ENCODE results near the gene BANF2. TPM values are rescaled to one million over a fixed set of nuclear protein-coding genes. Genes with fewer than 3 reads are reported as not detected.

Gene BANF2
- polyA plus RNA-seq, 1 donor from 2014 or later, result not detected

DNA sequence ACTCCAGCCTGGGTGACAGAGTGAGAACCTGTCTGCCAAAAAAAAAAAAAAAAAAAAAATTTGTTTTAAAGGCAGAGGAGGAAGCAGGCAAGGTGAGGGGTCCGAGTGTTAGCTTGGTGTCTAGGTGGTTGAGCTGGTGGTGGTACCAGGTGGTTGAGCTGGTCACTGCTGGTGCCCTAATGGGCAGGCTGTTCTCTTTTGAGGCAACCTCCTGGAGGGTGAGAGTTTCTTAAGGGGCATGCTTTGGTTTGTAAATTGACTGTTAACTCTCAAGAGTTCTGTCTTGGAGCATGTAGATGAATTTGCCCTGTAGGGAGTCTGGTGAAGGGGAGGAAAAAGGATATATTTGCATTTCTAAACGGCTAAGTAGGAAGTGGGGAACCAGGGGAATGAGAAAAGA is 52.7 kb downstream of the BANF2 start:
- H3K36me3 ChIP-seq (ENCODE audit: insufficient read depth, low read length), result no peaks in the 10 kb centered on the region
- H3K4me3 ChIP-seq (ENCODE audit: low read length), result no peak overlapping the region
- no peak overlapping the region for H3K9ac ChIP-seq (ENCODE audit: low read length)
- no peaks in the 10 kb centered on the region for H3F3A ChIP-seq (ENCODE audit: insufficient read depth, low read length, poor library complexity, severe bottlenecking)
- no peaks in the 10 kb centered on the region for H3K27me3 ChIP-seq (ENCODE audit: insufficient read depth, low read depth, low read length)
- no peak overlapping the region for H3K27ac ChIP-seq (ENCODE audit: low read length)
- no peak overlapping the region for H2AFZ ChIP-seq (ENCODE audit: low read depth, low read length)
- no peaks in the 10 kb centered on the region for H3K9me2 ChIP-seq (ENCODE audit: insufficient read depth, low read length)
- TF ChIP-seq EZH2 (IDR thresholded peaks at IDR 0.05; ENCODE audit: borderline replicate concordance, insufficient read depth, low read length, poor library complexity, severe bottlenecking), result no peak
- TF ChIP-seq, protein P1, sequence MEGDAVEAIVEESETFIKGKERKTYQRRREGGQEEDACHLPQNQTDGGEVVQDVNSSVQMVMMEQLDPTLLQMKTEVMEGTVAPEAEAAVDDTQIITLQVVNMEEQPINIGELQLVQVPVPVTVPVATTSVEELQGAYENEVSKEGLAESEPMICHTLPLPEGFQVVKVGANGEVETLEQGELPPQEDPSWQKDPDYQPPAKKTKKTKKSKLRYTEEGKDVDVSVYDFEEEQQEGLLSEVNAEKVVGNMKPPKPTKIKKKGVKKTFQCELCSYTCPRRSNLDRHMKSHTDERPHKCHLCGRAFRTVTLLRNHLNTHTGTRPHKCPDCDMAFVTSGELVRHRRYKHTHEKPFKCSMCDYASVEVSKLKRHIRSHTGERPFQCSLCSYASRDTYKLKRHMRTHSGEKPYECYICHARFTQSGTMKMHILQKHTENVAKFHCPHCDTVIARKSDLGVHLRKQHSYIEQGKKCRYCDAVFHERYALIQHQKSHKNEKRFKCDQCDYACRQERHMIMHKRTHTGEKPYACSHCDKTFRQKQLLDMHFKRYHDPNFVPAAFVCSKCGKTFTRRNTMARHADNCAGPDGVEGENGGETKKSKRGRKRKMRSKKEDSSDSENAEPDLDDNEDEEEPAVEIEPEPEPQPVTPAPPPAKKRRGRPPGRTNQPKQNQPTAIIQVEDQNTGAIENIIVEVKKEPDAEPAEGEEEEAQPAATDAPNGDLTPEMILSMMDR (IDR thresholded peaks at IDR 0.05; ENCODE audit: poor library complexity, severe bottlenecking), result no peak
- TF ChIP-seq, protein P2, sequence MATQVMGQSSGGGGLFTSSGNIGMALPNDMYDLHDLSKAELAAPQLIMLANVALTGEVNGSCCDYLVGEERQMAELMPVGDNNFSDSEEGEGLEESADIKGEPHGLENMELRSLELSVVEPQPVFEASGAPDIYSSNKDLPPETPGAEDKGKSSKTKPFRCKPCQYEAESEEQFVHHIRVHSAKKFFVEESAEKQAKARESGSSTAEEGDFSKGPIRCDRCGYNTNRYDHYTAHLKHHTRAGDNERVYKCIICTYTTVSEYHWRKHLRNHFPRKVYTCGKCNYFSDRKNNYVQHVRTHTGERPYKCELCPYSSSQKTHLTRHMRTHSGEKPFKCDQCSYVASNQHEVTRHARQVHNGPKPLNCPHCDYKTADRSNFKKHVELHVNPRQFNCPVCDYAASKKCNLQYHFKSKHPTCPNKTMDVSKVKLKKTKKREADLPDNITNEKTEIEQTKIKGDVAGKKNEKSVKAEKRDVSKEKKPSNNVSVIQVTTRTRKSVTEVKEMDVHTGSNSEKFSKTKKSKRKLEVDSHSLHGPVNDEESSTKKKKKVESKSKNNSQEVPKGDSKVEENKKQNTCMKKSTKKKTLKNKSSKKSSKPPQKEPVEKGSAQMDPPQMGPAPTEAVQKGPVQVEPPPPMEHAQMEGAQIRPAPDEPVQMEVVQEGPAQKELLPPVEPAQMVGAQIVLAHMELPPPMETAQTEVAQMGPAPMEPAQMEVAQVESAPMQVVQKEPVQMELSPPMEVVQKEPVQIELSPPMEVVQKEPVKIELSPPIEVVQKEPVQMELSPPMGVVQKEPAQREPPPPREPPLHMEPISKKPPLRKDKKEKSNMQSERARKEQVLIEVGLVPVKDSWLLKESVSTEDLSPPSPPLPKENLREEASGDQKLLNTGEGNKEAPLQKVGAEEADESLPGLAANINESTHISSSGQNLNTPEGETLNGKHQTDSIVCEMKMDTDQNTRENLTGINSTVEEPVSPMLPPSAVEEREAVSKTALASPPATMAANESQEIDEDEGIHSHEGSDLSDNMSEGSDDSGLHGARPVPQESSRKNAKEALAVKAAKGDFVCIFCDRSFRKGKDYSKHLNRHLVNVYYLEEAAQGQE (IDR thresholded peaks at IDR 0.05; ENCODE audit: borderline replicate concordance), result no peak
- TF ChIP-seq TAF1 (IDR thresholded peaks at IDR 0.05; ENCODE audit: low read depth), result no peak
- TF ChIP-seq MXI1 (conservative IDR thresholded peaks at IDR 0.05; ENCODE audit: poor library complexity, severe bottlenecking), result no peak
- no peak for TF ChIP-seq POLR2AphosphoS5 (IDR thresholded peaks at IDR 0.05)
- no peak for TF ChIP-seq RAD21 (conservative IDR thresholded peaks at IDR 0.05)
- no peak for TF ChIP-seq EP300 (conservative IDR thresholded peaks at IDR 0.05; ENCODE audit: poor library complexity, severe bottlenecking)
- TF ChIP-seq SMC3 (conservative IDR thresholded peaks at IDR 0.05; ENCODE audit: poor library complexity), result no peak
- no peak overlapping the region for H3K4me2 ChIP-seq (ENCODE audit: low read length)
- no peaks in the 10 kb centered on the region for H3K79me2 ChIP-seq (replicated peaks; ENCODE audit: insufficient read depth, low read length)
- no peaks in the 10 kb centered on the region for H3K9me3 ChIP-seq (ENCODE audit: low read length)
- H4K20me1 ChIP-seq (ENCODE audit: insufficient read depth), result no peaks in the 10 kb centered on the region

GRCh38 chr20:17753516-17753915 is 53.8 kb downstream of the BANF2 start:
- Histone ChIP-seq H3K9ac (ENCODE audit: low read length) (no peak overlapping the region), H3K79me2 (replicated peaks; ENCODE audit: insufficient read depth, low read length) (no peaks in the 10 kb centered on the region), H3F3A (ENCODE audit: insufficient read depth, low read length, poor library complexity, severe bottlenecking) (no peaks in the 10 kb centered on the region), H3K4me3 (ENCODE audit: low read length) (no peak overlapping the region), H2AFZ (ENCODE audit: low read depth, low read length) (no peak overlapping the region), H3K9me3 (ENCODE audit: low read length) (peaks cover 7% of the 10 kb centered on the region), H3K27ac (ENCODE audit: low read length) (no peak overlapping the region), H4K20me1 (ENCODE audit: insufficient read depth) (no peaks in the 10 kb centered on the region), H3K4me2 (ENCODE audit: low read length) (no peak overlapping the region), H3K27me3 (ENCODE audit: insufficient read depth, low read depth, low read length) (no peaks in the 10 kb centered on the region), H3K36me3 (ENCODE audit: insufficient read depth, low read length) (no peaks in the 10 kb centered on the region), H3K9me2 (ENCODE audit: insufficient read depth, low read length) (no peaks in the 10 kb centered on the region)
- TF ChIP-seq POLR2AphosphoS5 (IDR thresholded peaks at IDR 0.05), result no peak
- no peak for TF ChIP-seq TAF1 (IDR thresholded peaks at IDR 0.05; ENCODE audit: low read depth)
- TF ChIP-seq, protein P2 (IDR thresholded peaks at IDR 0.05; ENCODE audit: borderline replicate concordance), result no peak
- no peak for TF ChIP-seq EP300 (conservative IDR thresholded peaks at IDR 0.05; ENCODE audit: poor library complexity, severe bottlenecking)
- TF ChIP-seq SMC3 (conservative IDR thresholded peaks at IDR 0.05; ENCODE audit: poor library complexity), result no peak
- no peak for TF ChIP-seq MXI1 (conservative IDR thresholded peaks at IDR 0.05; ENCODE audit: poor library complexity, severe bottlenecking)
- no peak for TF ChIP-seq EZH2 (IDR thresholded peaks at IDR 0.05; ENCODE audit: borderline replicate concordance, insufficient read depth, low read length, poor library complexity, severe bottlenecking)
- TF ChIP-seq, protein P1 (IDR thresholded peaks at IDR 0.05; ENCODE audit: poor library complexity, severe bottlenecking), result no peak
- no peak for TF ChIP-seq RAD21 (conservative IDR thresholded peaks at IDR 0.05)

Data from neural cell (in vitro differentiated cells).